Transverse colon (tissue), 4 donors: ENCODE results near the gene TMEM119. TPM values are rescaled to one million over a fixed set of nuclear protein-coding genes. Genes with fewer than 3 reads are reported as not detected.

Experiments used
- DNase-seq: peaks from one replicate; pipeline ENCODE4 v3.0.0-alpha.2; 2019
- H3K27ac ChIP-seq, 4 donors: fragments of 200-600 bp; sonication (generic); 2 replicates each; pipeline ENCODE4 v1.5.1; 2016 to 2018; ENCODE audit warnings: inconsistent platforms in 4 of 4
- H3K27me3 ChIP-seq: fragments of 200-600 bp; sonication (generic); 2 replicates; pipeline ENCODE4 v1.5.1; 2017; ENCODE audit warnings: inconsistent platforms
- H3K36me3 ChIP-seq, 4 donors: fragments of 200-600 bp; sonication (generic); 2 replicates each; pipeline ENCODE4 v1.5.1; 2017 to 2019; ENCODE audit warnings: inconsistent platforms in 4 of 4
- H3K4me1 ChIP-seq, 4 donors: fragments of 200-600 bp; sonication (generic); 2 replicates each; pipeline ENCODE4 v1.5.1; 2017 to 2020; ENCODE audit warnings: inconsistent platforms in 4 of 4
- H3K4me3 ChIP-seq, 4 donors: fragments of 200-600 bp; sonication (generic); 1 replicate in 1 of 4; 2 replicates in 3 of 4; pipeline versions ENCODE4 v1.5.1 to v1.6.1; 2017 to 2019; ENCODE audit warnings: inconsistent platforms in 4 of 4
- H3K9me3 ChIP-seq, 2 donors: fragments of 200-600 bp; sonication (generic); 2 replicates each; pipeline ENCODE4 v1.5.1; 2017 to 2019; ENCODE audit warnings: inconsistent platforms in 2 of 2
- CTCF ChIP-seq, 5 experiments: fragments of 200-600 bp in 3 of 5; fragments of 450-650 bp in 2 of 5; sonication (generic) in 3 of 5; IDR thresholded peaks; 1 replicate in 2 of 5; 2 replicates in 3 of 5; pipeline ENCODE4 v1.5.1; 2016 to 2017; ENCODE audit warnings: antibody characterized with exemption in 5 of 5, inconsistent platforms in 3 of 5, mild to moderate bottlenecking in 2 of 5, moderate library complexity in 1 of 5
- EP300 ChIP-seq: sonication (generic); formaldehyde crosslinking; IDR thresholded peaks from one replicate; pipeline ENCODE4 v1.6.1; 2017; ENCODE audit warnings: antibody characterized with exemption, low read depth
- POLR2A ChIP-seq: fragments of 450-650 bp; IDR thresholded peaks from one replicate; pipeline ENCODE4 v1.6.1; 2016; ENCODE audit warnings: antibody characterized with exemption, mild to moderate bottlenecking, moderate library complexity
- POLR2AphosphoS5 ChIP-seq, 3 donors: sonication (generic); formaldehyde crosslinking; IDR thresholded peaks; one replicate each; pipeline ENCODE4 v1.6.1; 2016; ENCODE audit warnings: antibody characterized with exemption in 3 of 3
- WGBS, 2 donors: methylation state at CpG; one replicate each; pipeline ENCODE4 v1.1.5; 2018; ENCODE audit warnings: low coverage in 1 of 2; 5-methylcytosine and 5-hydroxymethylcytosine counted together
- in situ Hi-C, 4 donors: fragments of 200-750 bp; cut with MboI; loops; one replicate each; pipeline versions ENCODE4 v1.15.0 to v1.15.1; 2017; ENCODE audit warnings: low sequenced_read_pairs in 3 of 4, low pct_ligation_motif_present in 1 of 4, low pct_unique_long_range_greater_than_20kb in 1 of 4
- intact Hi-C: fragments of 100-400 bp; cut with DNase I; formaldehyde crosslinking; loops from one replicate; pipeline ENCODE4 v1.15.1; 2023; ENCODE audit warnings: low total_unique reads
- total RNA-seq, 4 donors: library from RNA; depleted of rRNA; stranded (reverse); fragments of >200 nt; gene quantifications; one replicate each; pipeline ENCODE4 v1.1.0, GENCODE V29; 2016

The TMEM119 gene
- total RNA-seq, 4 donors from 2014 or later = 3.3 to 18.3 (median 9.7) TPM

DNA sequence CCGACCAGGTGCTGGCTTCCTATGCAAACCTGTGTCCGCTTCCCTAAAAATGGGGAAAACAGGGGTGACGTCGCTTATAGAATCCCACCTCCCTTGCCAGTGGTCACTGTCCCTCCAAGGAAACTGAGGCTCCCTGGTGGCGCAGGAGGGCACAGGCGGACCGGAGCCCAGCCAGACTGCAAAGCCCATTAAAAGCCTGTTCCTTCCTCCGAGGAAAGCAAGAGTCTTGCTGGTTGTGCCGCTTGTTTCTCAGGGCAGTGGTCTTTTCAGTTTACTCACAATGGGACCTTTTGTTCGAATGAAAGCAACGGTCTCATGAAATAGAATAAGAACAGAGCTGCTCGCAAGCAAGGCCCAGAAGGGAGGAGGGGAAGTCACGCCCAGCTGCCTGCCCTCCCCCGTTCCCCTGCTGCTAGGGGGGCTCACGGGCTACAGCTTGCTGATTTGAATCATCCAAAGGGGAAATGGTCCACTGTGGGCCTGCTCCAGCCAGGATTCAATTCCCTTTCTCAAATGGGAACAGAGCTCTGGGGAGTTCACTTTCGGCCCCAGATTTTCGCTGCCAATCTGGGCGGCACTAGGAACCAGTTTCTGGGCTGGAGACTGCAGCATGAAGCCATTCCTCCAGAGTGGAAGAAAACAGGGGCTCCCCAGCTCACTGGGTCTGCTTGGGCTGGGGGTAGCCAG is 40.4 kb upstream of the TMEM119 start:
- in situ Hi-C loops = no loop called here
- intact Hi-C loops = no loop called here
- Histone ChIP-seq H3K36me3 (no peaks in the 10 kb centered on the region), H3K9me3 (no peaks in the 10 kb centered on the region), H3K27me3 (no peaks in the 10 kb centered on the region), H3K27ac (peak overlapping the region; percentile 44 to 65 (median 50)), H3K4me1 (peaks cover 4 to 46% (median 22%) of the 10 kb centered on the region in 4 donors), H3K4me3 (no peak overlapping the region)
- WGBS, 2 donors = 51 to 80% methylated on average over 1 to 18 of the region's 18 CpGs
- TF ChIP-seq CTCF (IDR thresholded peaks at IDR 0.05) = no peak
- no peak for TF ChIP-seq POLR2AphosphoS5 (IDR thresholded peaks at IDR 0.05)
- TF ChIP-seq EP300 = no peak
- TF ChIP-seq POLR2A = no peak
- peak; percentile 42 for DNase-seq

GRCh38 chr12:108637222-108637971 is 39.5 kb upstream of the TMEM119 start:
- 81 to 83% methylated on average over 6 to 7 of the region's 7 CpGs for WGBS, 2 donors
- in situ Hi-C loops (no loop called here), intact Hi-C loops (no loop called here)
- no peaks in the 10 kb centered on the region for H3K36me3 ChIP-seq
- peaks cover 4 to 44% (median 18%) of the 10 kb centered on the region in 4 donors for H3K4me1 ChIP-seq
- no peak for TF ChIP-seq POLR2AphosphoS5 (IDR thresholded peaks at IDR 0.05)
- TF ChIP-seq EP300 = no peak
- no peak for TF ChIP-seq POLR2A
- no peak for TF ChIP-seq CTCF (IDR thresholded peaks at IDR 0.05)
- H3K9me3 ChIP-seq = no peaks in the 10 kb centered on the region
- DNase-seq = no peak
- H3K27me3 ChIP-seq = no peaks in the 10 kb centered on the region
- H3K4me3 ChIP-seq = no peak overlapping the region
- H3K27ac ChIP-seq = peak overlapping the region; percentile 44 to 65 (median 50)

DNA sequence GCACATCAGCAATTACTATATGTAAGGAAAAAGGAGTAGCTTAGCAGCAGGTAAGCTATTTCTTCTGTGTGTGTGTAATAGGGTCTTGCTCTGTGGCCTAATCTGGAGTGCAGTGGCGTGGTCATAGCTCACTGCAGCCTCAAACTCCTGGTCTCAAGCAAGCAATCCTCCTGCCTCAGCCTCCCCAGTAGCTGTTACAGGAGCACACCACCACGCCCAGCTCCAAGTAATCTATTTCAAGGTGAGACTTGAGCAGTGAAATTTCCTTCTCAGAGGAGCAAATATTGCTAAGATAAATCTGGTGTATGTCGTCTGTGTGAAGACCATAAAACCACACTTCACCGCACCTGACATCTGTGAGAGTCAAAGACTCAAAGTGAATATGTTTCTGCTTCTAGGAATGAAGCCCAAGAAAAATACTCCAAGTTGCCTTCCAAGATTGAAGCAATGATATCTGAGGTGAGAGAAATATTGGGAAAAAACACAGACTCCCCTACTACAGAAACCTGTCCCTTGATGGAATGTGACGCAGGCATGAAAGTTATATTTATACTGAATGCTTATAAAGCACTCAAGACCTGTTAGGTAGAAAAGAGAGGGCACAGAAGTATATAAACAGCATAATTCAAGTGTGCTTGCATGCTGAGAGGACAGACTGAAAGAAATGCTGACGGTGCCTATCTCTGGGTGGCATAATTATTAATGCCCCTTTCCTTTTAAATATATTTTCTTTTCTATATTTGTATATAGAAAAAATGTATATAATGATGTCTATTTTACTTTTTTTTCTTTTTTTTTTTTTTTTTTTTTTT is 38.3 kb upstream of the TMEM119 start:
- H3K4me1 ChIP-seq = peaks cover 8 to 40% (median 20%) of the 10 kb centered on the region in 4 donors
- intact Hi-C loops (no loop called here), in situ Hi-C loops (no loop called here)
- H3K36me3 ChIP-seq = no peaks in the 10 kb centered on the region
- no peaks in the 10 kb centered on the region for H3K9me3 ChIP-seq
- H3K27me3 ChIP-seq = no peaks in the 10 kb centered on the region
- WGBS, 2 donors = 55 to 60% methylated on average over 4 to 6 of the region's 6 CpGs
- no peak overlapping the region for H3K4me3 ChIP-seq
- peak overlapping the region in 3 of 4 donors; percentile 69 to 77 (median 75) for H3K27ac ChIP-seq
- TF ChIP-seq POLR2A = no peak
- no peak for TF ChIP-seq CTCF (IDR thresholded peaks at IDR 0.05)
- no peak for TF ChIP-seq EP300
- TF ChIP-seq POLR2AphosphoS5 (IDR thresholded peaks at IDR 0.05) = no peak
- no peak for DNase-seq
